K562 (cell line): Measurements from ENCODE around the gene PPIL1. TPM values are rescaled to one million over a fixed set of nuclear protein-coding genes. Genes with fewer than 3 reads are reported as not detected.
A peak's percentile ranks its signal among the peaks of the same experiment; 100 is the strongest.

Experiments
- ADNP ChIP-seq: fragments of 200-800 bp; sonication (Bioruptor generic); IDR thresholded peaks from 2 replicates; pipeline ENCODE4 v1.6.1; 2016; ENCODE audit warnings: missing genetic modification characterization, missing compliant biosample characterization
- ATF6 ChIP-seq: sonication (generic); formaldehyde crosslinking; IDR thresholded peaks from 2 replicates; pipeline ENCODE4 v1.4.0; 2020; ENCODE audit warnings: mild to moderate bottlenecking, missing genetic modification reagents
- ETV1 ChIP-seq: fragments of 450-650 bp; conservative IDR thresholded peaks from 2 replicates; pipeline ENCODE4 v1.6.1; 2016; ENCODE audit warnings: missing genetic modification characterization, control low read depth, low read depth, missing compliant biosample characterization
- FOXO4 ChIP-seq: fragments of 450-650 bp; formaldehyde crosslinking; IDR thresholded peaks from 2 replicates; pipeline ENCODE4 v1.4.0; 2020; ENCODE audit warnings: mild to moderate bottlenecking, moderate library complexity
- GABPB1 ChIP-seq: sonication (generic); formaldehyde crosslinking; IDR thresholded peaks from 2 replicates; pipeline ENCODE4 v1.8.0; 2022; ENCODE audit warnings: mild to moderate bottlenecking, missing genetic modification reagents
- GTF2A2 ChIP-seq: IDR thresholded peaks from 2 replicates; pipeline ENCODE4 v1.6.1; 2016; ENCODE audit warnings: mild to moderate bottlenecking, missing genetic modification characterization, missing compliant biosample characterization
- NFYB ChIP-seq: IDR thresholded peaks from 2 replicates; pipeline ENCODE4 v1.6.1; 2011; ENCODE audit warnings: mild to moderate bottlenecking, moderate library complexity; ENCODE audit not compliant: insufficient read length; ENCODE audit errors: extremely low read depth
- RBM15 ChIP-seq: fragments of 200-400 bp; formaldehyde crosslinking; IDR thresholded peaks from 2 replicates; pipeline ENCODE4 v1.6.1; 2018; ENCODE audit warnings: mild to moderate bottlenecking, low read length, moderate library complexity; ENCODE audit not compliant: insufficient read depth
- RBM39 ChIP-seq: fragments of 200-400 bp; formaldehyde crosslinking; optimal IDR thresholded peaks from 2 replicates; pipeline ENCODE3; 2018; ENCODE audit warnings: low read depth, low read length
- SLC30A9 ChIP-seq: fragments of 250-450 bp; sonication (Bioruptor Pico); IDR thresholded peaks from 2 replicates; pipeline ENCODE4 v1.8.0; 2022; ENCODE audit warnings: mild to moderate bottlenecking, moderate library complexity
- SMAD2 ChIP-seq: fragments of 150-350 bp; IDR thresholded peaks from 2 replicates; pipeline ENCODE4 v1.6.1; 2014; ENCODE audit warnings: low read depth, mild to moderate bottlenecking, low read length
- SMAD4 ChIP-seq: fragments of 250-450 bp; sonication (Bioruptor Pico); conservative IDR thresholded peaks from 2 replicates; pipeline ENCODE4 v1.8.0; 2021; ENCODE audit warnings: inconsistent platforms, mild to moderate bottlenecking, moderate library complexity
- SRSF3 ChIP-seq: fragments of 200-400 bp; formaldehyde crosslinking; IDR thresholded peaks from 2 replicates; pipeline ENCODE4 v1.6.1; 2016; ENCODE audit warnings: mild to moderate bottlenecking, low read length, moderate library complexity; ENCODE audit not compliant: insufficient read depth
- TAF1 ChIP-seq: IDR thresholded peaks from 2 replicates; pipeline ENCODE4 v1.6.1; 2011; ENCODE audit warnings: mild to moderate bottlenecking, low read length, moderate library complexity; ENCODE audit not compliant: insufficient read depth, control insufficient read depth, severe bottlenecking; ENCODE audit errors: extremely low read depth
- THRB ChIP-seq: fragments of 450-650 bp; formaldehyde crosslinking; conservative IDR thresholded peaks from 2 replicates; pipeline ENCODE4 v1.4.0; 2022; ENCODE audit warnings: mild to moderate bottlenecking, missing genetic modification characterization
- ZNF212 ChIP-seq: fragments of 450-650 bp; formaldehyde crosslinking; IDR thresholded peaks from 2 replicates; pipeline ENCODE4 v1.4.0; 2020; ENCODE audit warnings: mild to moderate bottlenecking
- ZNF324 ChIP-seq: fragments of 250-450 bp; sonication (Bioruptor Pico); IDR thresholded peaks from 2 replicates; pipeline ENCODE4 v1.4.0; 2020; ENCODE audit warnings: mild to moderate bottlenecking
- ZNF431 ChIP-seq: sonication (generic); formaldehyde crosslinking; IDR thresholded peaks from 2 replicates; pipeline ENCODE4 v1.8.0; 2022; ENCODE audit warnings: mild to moderate bottlenecking, missing genetic modification reagents
- polyA plus RNA-seq, 8 experiments: library from polyadenylated mRNA; depleted of rRNA in 4 of 8; stranded (reverse) in 5 of 8; unstranded in 3 of 8; fragments of >200 nt; fragmentation: Nextera tagmentation in 2 of 8; fragmentation: Illumina TruSeq in 1 of 8; extraction: Ambion mirVana in 2 of 8; extraction: Trizol in 1 of 8; gene quantifications; 2 replicates each; pipeline versions ENCODE4 v1.2.1 to v1.2.3, GENCODE V29; 2011 to 2014; ENCODE audit warnings: inconsistent platforms in 1 of 8, missing spikeins in 1 of 8
- total RNA-seq, 7 experiments: library from RNA; depleted of rRNA in 6 of 7; stranded (reverse); fragments of >200 nt in 6 of 7; fragmentation: Illumina TruSeq in 2 of 7; extraction: Trizol in 2 of 7; gene quantifications; 2 replicates each; pipeline versions ENCODE4 v1.2.1 to v1.2.3, GENCODE V29; 2011 to 2021; ENCODE audit warnings: low replicate concordance in 1 of 7
- TF ChIP-seq, protein P1 (sequence below): sonication (generic); formaldehyde crosslinking; IDR thresholded peaks from 2 replicates; pipeline ENCODE4 v1.5.0; 2020; ENCODE audit warnings: missing genetic modification reagents
- TF ChIP-seq, protein P2 (sequence below), 2 experiments: fragments of 450-650 bp in 1 of 2; sonication (generic) in 1 of 2; formaldehyde crosslinking; conservative IDR thresholded peaks; 2 replicates each; pipeline versions ENCODE4 v1.4.0 to v1.8.1; 2020 to 2022; ENCODE audit warnings: mild to moderate bottlenecking in 1 of 2, missing genetic modification reagents in 1 of 2

The PPIL1 gene
- total and polyA plus RNA-seq, 9 of the 15 experiments (the other 6 are each of a cell fraction or from before 2014, with no cell fraction given) = 65.8 to 205 (median 130) TPM

- TF ChIP-seq GTF2A2 (tag) = no peak
- no peak; the same call in none of the 2 replicates for TF ChIP-seq ETV1 (tag)
- TF ChIP-seq SLC30A9 = no peak
- peak; percentile 39; the same call in 1 of the 2 replicates for TF ChIP-seq GABPB1 (CRISPR knock-in tag)
- TF ChIP-seq RBM39 = no peak
- no peak for TF ChIP-seq FOXO4 (CRISPR knock-in tag)
- no peak for TF ChIP-seq SMAD2
- TF ChIP-seq, protein P1, sequence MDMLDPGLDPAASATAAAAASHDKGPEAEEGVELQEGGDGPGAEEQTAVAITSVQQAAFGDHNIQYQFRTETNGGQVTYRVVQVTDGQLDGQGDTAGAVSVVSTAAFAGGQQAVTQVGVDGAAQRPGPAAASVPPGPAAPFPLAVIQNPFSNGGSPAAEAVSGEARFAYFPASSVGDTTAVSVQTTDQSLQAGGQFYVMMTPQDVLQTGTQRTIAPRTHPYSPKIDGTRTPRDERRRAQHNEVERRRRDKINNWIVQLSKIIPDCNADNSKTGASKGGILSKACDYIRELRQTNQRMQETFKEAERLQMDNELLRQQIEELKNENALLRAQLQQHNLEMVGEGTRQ (CRISPR knock-in tag) = 0 out of 2 replicates have a peak, but pooled peaks have one; percentile 8
- no peak for TF ChIP-seq RBM15
- TF ChIP-seq, protein P2, sequence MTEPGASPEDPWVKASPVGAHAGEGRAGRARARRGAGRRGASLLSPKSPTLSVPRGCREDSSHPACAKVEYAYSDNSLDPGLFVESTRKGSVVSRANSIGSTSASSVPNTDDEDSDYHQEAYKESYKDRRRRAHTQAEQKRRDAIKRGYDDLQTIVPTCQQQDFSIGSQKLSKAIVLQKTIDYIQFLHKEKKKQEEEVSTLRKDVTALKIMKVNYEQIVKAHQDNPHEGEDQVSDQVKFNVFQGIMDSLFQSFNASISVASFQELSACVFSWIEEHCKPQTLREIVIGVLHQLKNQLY (CRISPR knock-in tag; conservative IDR thresholded peaks at IDR 0.05) = no peak
- TF ChIP-seq ADNP = peak; percentile 74; the same call in 1 of the 2 replicates
- TF ChIP-seq ZNF324 (CRISPR knock-in tag) = no peak
- TF ChIP-seq NFYB = no peak
- no peak for TF ChIP-seq ZNF212 (CRISPR knock-in tag)
- no peak for TF ChIP-seq TAF1
- no peak for TF ChIP-seq SRSF3
- TF ChIP-seq ZNF431 (CRISPR knock-in tag) = no peak
- TF ChIP-seq ATF6 (CRISPR knock-in tag) = no peak
- no peak for TF ChIP-seq THRB (CRISPR knock-in tag)
- TF ChIP-seq SMAD4 = peak; percentile 24; the same call in 1 of the 2 replicates
Observed at GRCh38 chr6:36820700-36821580, 53.7 kb downstream of the PPIL1 start (continued).
